OCI-M2 (cell line): ENCODE results near the gene HEXA.

ENCODE experiments used
- DNase-seq: peaks from one replicate; lab custom pipeline; 2025; ENCODE audit not compliant: unreplicated experiment; lab: John Stamatoyannopoulos, UW

HEXA gene

DNA sequence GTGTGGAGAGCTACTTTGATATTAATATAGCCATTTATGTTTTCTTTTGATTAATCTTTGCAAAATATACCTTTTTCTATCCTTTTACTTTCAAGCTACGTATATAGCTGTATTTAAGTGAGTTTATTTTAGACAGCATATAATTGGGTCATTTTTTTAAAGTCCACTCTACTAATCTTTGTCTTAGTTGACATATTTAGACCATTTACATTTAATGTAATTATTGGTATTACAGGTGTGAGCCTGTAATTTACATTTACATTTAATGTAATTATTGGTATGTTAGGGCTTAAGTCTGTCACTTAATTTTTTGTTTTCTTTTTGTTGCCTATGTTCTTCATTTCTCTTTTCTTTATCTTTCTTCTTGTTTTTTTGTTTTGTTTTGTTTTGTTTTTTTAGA, 52.1 kb downstream of the HEXA start:
- no peak for DNase-seq

DNA sequence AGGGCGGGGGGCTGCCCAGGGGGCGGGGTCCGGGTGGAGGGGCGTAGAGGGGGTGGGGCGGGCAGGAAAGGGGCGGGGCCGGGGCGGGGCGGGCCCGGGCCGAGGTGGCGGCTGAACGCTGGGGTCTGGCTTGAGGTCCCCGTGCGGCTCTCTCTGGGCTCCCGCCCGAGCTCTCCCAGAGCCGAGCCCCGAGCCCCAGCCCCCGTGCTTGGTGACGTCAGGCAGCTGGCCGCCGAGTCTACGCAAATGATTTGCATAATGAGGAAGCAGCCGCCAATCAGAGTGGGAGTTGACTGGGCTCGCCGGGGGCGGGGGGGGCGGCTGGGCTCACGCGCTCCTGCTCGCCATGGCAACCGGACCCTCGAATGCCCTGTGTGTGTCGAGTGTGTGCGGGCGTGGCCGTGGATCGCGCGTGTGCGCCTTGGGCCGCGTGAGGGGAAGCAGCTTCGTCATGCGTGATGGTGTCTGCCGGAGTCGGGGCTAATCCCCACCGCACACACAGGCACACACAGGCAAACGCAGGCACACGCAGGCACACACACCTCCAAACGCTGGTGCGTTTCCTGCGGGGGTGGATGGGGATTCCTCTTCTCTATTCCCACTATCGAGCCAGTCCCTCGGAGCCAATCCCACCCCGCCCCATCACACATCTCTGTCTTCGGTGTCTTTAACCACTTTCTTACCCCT, 55.7 kb downstream of the HEXA start, which contains the start of gene CELF6:
Gene CELF6, minus strand, starts transcription at position 173 of the 687 bp plus-strand sequence. CDS start 283 bp downstream, outside the sequence.
- no peak for DNase-seq

DNA sequence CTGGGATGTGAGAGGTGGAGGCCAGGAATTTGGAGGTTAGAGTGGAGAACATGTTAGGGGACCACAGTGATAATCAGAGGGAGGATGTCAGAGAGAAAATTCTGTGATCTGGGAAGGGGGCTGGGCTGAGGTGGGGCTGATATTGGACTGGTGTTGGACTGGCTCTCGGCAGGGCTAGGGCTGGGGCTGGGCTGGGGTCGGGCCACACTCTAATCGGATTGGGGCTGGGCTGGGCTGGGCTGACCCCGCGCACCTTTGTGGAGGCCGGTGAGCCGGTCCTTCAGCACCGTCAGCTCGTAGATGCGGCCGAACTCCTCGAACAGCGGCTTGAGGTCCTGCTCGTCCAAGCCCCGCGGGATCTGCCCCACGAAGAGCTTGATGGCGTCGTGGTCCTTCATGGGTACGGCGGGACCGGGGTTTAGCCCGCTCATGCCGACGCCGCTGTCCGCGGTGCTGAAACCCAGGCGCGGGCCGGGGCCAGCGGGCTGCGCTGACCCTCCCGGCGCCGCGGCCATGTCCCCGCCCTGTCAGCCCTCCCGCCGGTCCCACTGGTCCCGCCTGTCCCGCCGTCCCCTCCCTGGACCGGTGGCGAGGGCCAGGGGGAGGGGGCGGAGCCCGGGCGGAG, 56.3 kb downstream of the HEXA start:
- no peak for DNase-seq

DNA sequence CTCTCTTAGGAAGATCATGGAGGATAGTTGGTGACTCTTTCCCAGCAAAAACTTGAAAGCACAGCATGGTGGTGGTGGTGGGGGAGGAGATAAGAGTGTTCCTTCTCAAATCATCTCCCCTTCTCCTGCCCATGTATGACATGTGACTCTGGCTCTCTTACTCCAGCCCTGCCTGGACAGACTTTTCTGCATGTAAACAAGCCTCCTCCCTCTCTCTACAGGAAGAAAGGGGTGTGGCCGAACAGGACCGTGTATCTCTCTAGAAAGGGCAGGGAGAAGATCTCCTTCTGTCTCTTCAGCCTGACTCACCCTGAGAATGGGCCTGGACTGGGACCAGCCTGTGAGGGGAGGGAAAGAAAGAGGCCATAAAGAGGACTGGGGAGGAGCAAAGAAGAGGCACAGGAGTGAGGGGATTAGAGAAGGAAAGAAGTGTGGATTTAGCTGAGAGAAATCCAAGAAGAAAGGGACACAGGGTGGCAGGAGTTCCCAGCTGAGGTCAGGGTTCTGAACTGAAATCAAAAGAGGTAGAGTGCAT, 57.3 kb downstream of the HEXA start:
- no peak for DNase-seq

DNA sequence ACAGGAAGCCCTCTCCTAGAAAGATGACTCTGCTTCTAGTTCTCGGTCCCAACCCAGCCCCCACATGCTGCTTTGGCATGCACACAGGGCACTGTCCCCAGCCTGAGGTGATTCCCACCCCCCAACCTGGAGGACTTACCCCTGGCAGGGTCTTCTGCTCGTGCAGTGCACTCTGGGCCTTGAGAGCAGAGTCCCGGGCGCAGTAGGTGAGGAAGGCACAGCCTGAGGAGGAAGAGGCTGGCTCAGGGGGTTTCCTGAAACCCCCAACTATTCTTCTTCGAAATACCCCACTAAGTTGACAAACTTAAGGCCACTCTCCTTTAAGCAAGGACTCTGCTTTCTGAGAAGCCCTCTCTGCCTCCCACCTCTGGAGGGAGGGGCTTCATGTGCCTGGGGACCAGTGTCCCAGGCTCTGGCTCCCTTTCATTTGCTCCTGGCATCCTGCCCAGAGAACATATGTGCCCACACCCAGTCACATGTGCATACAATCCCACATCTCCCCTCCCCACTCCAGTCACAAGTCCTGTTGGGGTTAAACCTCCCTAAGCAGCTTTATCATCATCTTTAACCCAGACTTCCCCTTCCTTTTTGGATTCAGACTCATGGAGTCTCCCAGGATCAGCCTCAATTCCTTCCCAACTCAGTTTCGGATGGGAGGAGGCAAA, 60.0 kb downstream of the HEXA start:
- no peak for DNase-seq

DNA sequence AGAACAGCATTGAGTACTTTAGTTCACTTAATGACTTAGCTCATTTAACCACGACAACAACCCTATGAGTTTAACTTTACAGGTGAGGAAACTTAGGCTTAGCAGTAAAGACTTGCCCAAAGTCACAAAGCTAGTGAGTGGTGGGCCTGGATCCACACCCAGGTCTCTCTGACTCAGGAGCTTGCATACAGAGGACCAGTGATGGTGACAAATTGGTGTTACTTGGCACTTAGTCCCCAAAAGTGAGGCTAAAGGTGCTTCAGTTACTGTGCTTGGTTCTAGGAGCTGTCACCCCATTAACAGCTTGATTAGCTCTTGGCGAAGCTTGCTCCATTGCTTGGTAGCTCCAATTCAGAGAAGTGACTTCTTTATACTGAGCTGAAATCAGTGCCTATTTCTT, 61.9 kb downstream of the HEXA start:
- no peak for DNase-seq

DNA sequence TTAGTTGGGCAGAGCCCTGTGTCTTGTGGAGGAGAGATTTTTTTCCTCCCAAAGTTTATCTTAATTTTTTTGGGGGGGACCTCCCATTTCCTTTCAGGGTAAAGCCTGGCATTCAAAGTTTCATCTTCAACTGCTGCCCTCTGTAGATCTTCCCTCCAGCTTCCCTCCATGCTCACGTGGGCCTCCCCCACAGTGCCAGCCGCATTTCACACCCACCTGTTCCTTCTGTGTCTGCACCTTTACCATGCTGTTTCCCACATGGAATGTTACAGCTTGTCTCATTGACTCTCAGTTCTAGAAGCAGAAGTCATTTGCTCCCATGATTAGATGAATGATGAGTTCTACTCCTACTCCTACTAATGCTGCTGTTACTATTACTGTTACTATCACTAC, 62.4 kb downstream of the HEXA start:
- DNase-seq = no peak

DNA sequence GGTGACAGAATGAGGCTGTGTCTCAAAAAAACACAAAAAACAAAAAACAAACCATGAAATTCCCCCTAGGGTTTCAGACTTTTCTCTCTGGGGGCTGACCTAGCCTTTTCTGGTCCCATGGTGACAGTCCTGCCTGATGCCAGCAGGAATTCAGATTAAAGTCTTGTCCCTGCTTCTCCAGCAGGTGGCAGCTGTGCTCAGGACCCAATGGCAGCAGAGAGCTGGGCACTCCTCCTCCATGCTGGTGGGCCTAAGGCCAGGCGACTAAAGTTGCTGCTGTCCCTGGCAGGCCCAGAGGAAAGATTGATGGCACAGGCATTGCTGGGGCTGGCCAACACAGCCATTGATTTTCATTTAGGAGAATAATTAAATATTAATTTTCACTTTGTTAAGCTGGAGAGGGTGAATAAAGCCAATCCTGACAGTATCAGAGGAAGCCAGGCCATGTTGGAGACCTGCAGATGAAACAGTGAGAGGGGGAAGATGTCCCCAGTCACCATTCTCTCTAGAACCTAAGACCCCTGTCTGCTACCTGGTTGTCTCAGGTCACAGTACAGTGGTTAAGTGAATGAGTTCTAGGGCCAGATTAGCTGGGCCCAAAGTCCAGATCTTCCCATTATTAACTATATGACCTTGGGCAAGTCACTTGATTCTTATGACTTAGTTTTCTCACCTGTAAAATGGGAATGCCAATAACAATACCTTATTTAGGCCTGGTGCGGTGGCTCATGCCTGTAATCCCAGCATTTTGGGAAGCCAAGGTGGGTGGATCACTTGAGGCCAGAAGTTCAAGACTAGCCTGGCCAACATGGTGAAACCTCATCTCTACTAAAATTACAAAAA, 63.0 kb downstream of the HEXA start:
- DNase-seq = no peak

DNA sequence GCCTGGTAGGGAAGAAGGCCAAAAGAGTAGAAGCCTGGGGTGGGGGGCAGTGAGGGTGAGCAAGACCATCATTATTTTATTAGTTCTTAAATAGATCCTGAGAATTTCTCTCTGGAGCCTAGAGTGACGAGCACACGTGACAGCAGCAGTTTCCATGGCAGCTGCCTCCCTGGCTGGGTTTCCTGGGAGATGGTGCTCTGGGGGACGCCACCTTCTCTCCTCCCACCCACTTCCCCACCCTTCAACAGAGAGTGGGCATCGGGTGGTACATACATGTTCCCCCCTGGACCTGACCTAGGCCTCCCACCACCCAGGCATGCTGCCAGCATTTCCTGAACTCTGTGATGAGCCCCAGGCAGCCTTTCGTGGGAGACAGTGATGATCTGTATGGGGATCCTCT, 68.8 kb downstream of the HEXA start:
- no peak for DNase-seq

DNA sequence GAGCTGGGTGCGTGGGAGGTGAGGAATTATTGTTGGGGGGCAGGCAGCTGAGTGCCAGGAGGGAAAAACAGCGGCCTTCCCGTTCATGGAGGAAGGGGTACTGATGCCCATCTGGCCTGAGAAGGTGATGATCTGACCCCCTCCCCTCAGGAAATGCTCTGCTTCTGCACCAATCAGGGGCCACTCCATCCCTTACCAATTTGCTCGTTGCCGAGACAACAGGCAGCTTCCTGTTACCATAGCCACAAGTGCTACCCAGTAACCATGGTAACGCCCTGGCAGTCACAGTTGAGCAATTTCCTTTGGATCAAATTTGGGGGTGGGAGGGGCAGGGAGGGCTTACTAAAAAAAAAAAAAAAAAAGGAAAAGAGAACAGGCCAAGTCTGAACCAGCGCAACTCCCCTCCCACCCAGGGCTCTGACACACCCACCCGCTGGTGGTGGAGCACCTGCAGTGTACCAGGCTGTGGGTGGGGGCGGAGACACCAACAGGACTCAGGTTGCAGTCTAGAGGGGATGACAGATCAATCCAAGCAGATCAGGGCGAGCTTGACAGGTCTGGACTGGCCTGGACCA, 69.5 kb downstream of the HEXA start:
- DNase-seq = no peak

DNA sequence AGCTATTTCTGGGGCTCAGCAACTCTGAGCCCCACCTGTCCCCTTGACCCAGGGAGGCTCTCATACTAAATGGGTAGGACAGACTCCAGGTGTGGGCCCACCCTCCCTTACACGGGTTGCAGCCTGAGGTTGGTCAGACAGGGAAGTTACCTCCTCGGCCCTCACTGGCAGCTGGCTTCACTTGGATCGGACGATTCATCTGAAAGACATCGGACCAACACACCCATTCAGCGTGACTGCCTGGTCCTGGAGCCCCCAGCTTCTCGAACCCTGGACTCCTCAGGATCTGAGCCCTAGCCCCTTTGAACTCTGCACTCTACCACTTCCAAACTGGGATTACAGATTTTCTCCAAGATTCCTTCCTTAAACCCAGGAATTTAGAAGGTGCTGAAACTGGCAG, 71.2 kb downstream of the HEXA start:
- DNase-seq = no peak

DNA sequence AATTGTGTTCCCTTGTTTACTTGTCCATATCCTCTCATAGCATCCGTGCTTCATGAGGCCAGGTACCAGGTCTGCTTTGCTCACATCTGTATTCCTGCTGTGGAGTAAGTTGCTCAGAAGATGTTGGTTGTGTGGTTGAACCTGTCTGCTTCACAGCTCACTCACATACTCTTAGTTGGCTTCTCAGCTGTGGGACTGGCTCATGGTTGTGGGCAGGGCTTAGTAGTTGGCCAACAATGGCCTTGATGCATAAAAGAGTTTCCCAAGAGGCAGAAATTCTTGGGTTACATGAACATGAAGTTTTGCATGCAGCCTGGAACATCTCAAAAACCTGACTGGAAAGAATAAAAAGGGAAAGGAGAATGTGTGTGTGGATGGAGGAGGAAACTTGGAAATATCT, 72.9 kb downstream of the HEXA start:
- no peak for DNase-seq
